DOHH2 (cell line): ENCODE results near the gene CABLES1.

Source experiments
- H3F3A ChIP-seq: fragments of 200-600 bp; sonication (generic), shearing (Covaris generic); 2 replicates; pipeline ENCODE4 v1.6.0; 2016; ENCODE audit warnings: antibody characterized with exemption, mild to moderate bottlenecking; ENCODE audit not compliant: control insufficient read depth, insufficient read depth
- H3K27ac ChIP-seq: fragments of 200-600 bp; sonication (generic); 2 replicates; pipeline ENCODE4 v1.5.1; 2014; ENCODE audit warnings: low read depth, mild to moderate bottlenecking, low read length, moderate library complexity
- H3K27me3 ChIP-seq: fragments of 200-600 bp; sonication (generic); 2 replicates; pipeline ENCODE4 v1.6.1; 2014; ENCODE audit warnings: mild to moderate bottlenecking, low read length, mixed read lengths; ENCODE audit not compliant: control insufficient read depth
- H3K36me3 ChIP-seq: fragments of 200-600 bp; sonication (generic); 2 replicates; pipeline ENCODE4 v1.6.1; 2014; ENCODE audit warnings: mild to moderate bottlenecking, low read length, moderate library complexity, mixed read lengths; ENCODE audit not compliant: control insufficient read depth
- H3K4me1 ChIP-seq: fragments of 200-600 bp; sonication (generic); 2 replicates; pipeline ENCODE4 v1.6.1; 2014; ENCODE audit warnings: mild to moderate bottlenecking, low read length, mixed read lengths; ENCODE audit not compliant: control insufficient read depth
- H3K4me2 ChIP-seq: fragments of 200-600 bp; sonication (generic); 2 replicates; pipeline ENCODE4 v1.6.0; 2014; ENCODE audit warnings: mild to moderate bottlenecking, low read length, moderate library complexity
- H3K4me3 ChIP-seq: fragments of 200-600 bp; sonication (generic); 2 replicates; pipeline ENCODE4 v1.5.1; 2014; ENCODE audit warnings: mild to moderate bottlenecking, low read length, mixed read lengths
- H3K79me2 ChIP-seq: fragments of 200-600 bp; sonication (generic); 2 replicates; pipeline ENCODE4 v1.6.1; 2014; ENCODE audit warnings: mild to moderate bottlenecking, low read length, mixed read lengths; ENCODE audit not compliant: control insufficient read depth
- H3K9me2 ChIP-seq: fragments of 200-600 bp; sonication (generic); replicated peaks from 2 replicates; pipeline ENCODE4 v1.6.1; 2014; ENCODE audit warnings: mild to moderate bottlenecking, low read length, mixed read lengths; ENCODE audit not compliant: control insufficient read depth
- H3K9me3 ChIP-seq: fragments of 200-600 bp; sonication (generic); 2 replicates; pipeline ENCODE4 v1.6.1; 2014; ENCODE audit warnings: antibody characterized with exemption, low read length, mixed read lengths; ENCODE audit not compliant: control insufficient read depth, insufficient read depth
- H4K20me1 ChIP-seq: fragments of 200-600 bp; sonication (generic); 2 replicates; pipeline ENCODE4 v1.6.0; 2014; ENCODE audit warnings: low read depth, mild to moderate bottlenecking, antibody characterized with exemption, low read length, moderate library complexity; ENCODE audit not compliant: control insufficient read depth, insufficient read depth
- CTCF ChIP-seq: fragments of 200-600 bp; sonication (generic); IDR thresholded peaks from one replicate; pipeline ENCODE4 v1.5.1; 2014; ENCODE audit warnings: antibody characterized with exemption, mild to moderate bottlenecking, low read depth, low read length; ENCODE audit not compliant: poor library complexity, severe bottlenecking
- EZH2phosphoT487 ChIP-seq: fragments of 200-600 bp; sonication (generic); IDR thresholded peaks from 2 replicates; pipeline ENCODE4 v1.6.1; 2017; ENCODE audit warnings: borderline replicate concordance, mild to moderate bottlenecking, antibody characterized with exemption, low read length, moderate library complexity, mixed read lengths

CABLES1 gene

GRCh38 chr18:23102493-23103261, 32.6 kb upstream of the CABLES1 start:
- Histone ChIP-seq H3K4me2 (no peak overlapping the region), H3K36me3 (no peaks in the 10 kb centered on the region), H3K79me2 (no peaks in the 10 kb centered on the region), H4K20me1 (no peaks in the 10 kb centered on the region), H3K4me1 (no peaks in the 10 kb centered on the region), H3F3A (no peaks in the 10 kb centered on the region), H3K27ac (no peak overlapping the region), H3K9me2 (no peaks in the 10 kb centered on the region), H3K27me3 (0 out of 2 replicates have a peak, but pooled peaks cover 2% of the 10 kb centered on the region), H3K9me3 (no peaks in the 10 kb centered on the region), H3K4me3 (no peak overlapping the region)
- no peak for TF ChIP-seq EZH2phosphoT487
- TF ChIP-seq CTCF: no peak

- Histone ChIP-seq H3K36me3 (no peaks in the 10 kb centered on the region), H3K79me2 (no peaks in the 10 kb centered on the region), H3F3A (no peaks in the 10 kb centered on the region), H3K9me3 (no peaks in the 10 kb centered on the region), H3K4me2 (no peak overlapping the region), H4K20me1 (no peaks in the 10 kb centered on the region), H3K9me2 (no peaks in the 10 kb centered on the region), H3K27me3 (0 out of 2 replicates have a peak, but pooled peaks cover 2% of the 10 kb centered on the region), H3K4me3 (no peak overlapping the region), H3K4me1 (no peaks in the 10 kb centered on the region), H3K27ac (no peak overlapping the region)
- TF ChIP-seq CTCF (no peak), EZH2phosphoT487 (no peak)
Measured at GRCh38 chr18:23103449-23103848, 31.8 kb upstream of the CABLES1 start.

- Histone ChIP-seq H3K36me3 (no peaks in the 10 kb centered on the region), H4K20me1 (no peaks in the 10 kb centered on the region), H3K27me3 (0 out of 2 replicates have a peak, but pooled peaks cover 2% of the 10 kb centered on the region), H3K79me2 (no peaks in the 10 kb centered on the region), H3K4me2 (no peak overlapping the region), H3F3A (no peaks in the 10 kb centered on the region), H3K4me3 (no peak overlapping the region), H3K27ac (no peak overlapping the region), H3K4me1 (no peaks in the 10 kb centered on the region), H3K9me3 (no peaks in the 10 kb centered on the region), H3K9me2 (no peaks in the 10 kb centered on the region)
- TF ChIP-seq CTCF (no peak), EZH2phosphoT487 (no peak)
Measured at GRCh38 chr18:23105030-23105429, 30.3 kb upstream of the CABLES1 start.
